ENCODE results near the gene ENOX1.

- TF ChIP-seq CTCF (conservative IDR thresholded peaks at IDR 0.05): no peak
- TF ChIP-seq EZH2 (IDR thresholded peaks at IDR 0.05; ENCODE audit: low read depth): no peak
Observed at GRCh38 chr13:43693639-43694038, 93.1 kb downstream of the ENOX1 start.
